GM19240 (cell line): ENCODE data around the gene ESPNL.

Source experiments
- DNase-seq: peaks from one replicate; pipeline ENCODE4 v3.0.0; 2011; ENCODE audit warnings: low spot score; ENCODE audit not compliant: insufficient read length

Gene ESPNL

GRCh38 chr2:238155761-238156694 is 55.9 kb downstream of the ESPNL start:
- DNase-seq = no peak

- no peak for DNase-seq
Measured at GRCh38 chr2:238157506-238158017, 57.4 kb downstream of the ESPNL start.

- DNase-seq = no peak
Measured at GRCh38 chr2:238158018-238158508, 57.9 kb downstream of the ESPNL start.

DNA sequence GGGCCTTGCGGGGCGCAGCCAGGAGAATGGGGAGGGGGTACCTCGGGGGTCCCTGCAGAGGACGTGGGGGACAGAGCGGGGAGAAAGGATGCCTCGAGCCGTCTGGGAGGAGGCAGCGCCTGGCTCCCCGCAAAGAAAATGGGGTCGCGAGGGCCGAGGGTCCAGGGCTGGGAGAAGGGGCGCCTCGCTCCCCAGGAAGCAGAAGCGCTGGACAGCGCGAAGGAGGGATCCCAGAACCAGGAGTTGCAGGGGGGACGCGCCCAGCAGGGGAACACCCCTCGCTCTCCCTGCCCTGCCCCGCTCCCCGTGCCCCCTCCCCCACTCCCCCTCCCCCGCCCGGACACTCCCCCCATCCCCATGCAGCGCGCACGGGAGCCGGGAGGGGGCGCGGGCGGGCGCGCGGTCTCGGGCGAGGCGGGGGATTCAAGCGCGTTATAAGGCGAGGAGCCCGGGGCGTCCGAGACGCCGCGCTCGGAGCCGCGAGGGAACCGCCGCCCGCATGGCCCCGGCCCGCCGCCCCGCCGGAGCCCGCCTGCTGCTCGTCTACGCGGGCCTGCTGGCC is 58.5 kb downstream of the ESPNL start, which contains the start of gene ERFE:
Gene ERFE, plus strand, starts transcription at position 462 of the 562 bp plus-strand sequence. Its CDS starts 38 bp downstream, at position 500.
- peak; percentile 50 for DNase-seq

- DNase-seq = no peak
Measured at GRCh38 chr2:238159071-238159539, 59.0 kb downstream of the ESPNL start.

DNA sequence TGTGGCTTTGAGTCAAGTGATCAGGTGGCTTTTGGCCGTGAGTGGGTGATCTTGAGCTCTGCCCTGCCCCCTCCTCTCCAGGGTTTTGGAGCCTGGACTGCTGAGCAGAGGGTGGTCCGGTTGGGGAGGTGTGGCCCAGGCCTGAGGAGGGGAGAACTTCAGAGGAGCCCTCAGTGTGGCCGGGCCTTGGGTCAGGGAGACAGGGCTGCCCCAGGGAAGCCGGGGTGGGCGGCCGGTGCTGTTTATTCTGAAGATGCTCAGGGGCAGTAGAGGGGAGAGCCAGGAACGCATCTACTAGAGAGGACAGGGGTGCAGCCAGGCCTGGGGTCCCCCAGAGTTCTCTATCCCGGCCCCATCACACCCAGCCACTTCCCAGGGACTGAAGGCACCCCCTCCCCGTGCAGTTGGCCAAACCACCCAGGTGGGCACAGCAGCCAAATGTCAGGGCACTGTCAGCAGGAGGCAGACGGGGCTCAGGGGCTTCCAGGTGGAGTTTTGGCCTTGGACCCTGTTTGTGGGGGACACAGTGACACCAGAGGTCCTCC is 59.6 kb downstream of the ESPNL start:
- no peak for DNase-seq

DNA sequence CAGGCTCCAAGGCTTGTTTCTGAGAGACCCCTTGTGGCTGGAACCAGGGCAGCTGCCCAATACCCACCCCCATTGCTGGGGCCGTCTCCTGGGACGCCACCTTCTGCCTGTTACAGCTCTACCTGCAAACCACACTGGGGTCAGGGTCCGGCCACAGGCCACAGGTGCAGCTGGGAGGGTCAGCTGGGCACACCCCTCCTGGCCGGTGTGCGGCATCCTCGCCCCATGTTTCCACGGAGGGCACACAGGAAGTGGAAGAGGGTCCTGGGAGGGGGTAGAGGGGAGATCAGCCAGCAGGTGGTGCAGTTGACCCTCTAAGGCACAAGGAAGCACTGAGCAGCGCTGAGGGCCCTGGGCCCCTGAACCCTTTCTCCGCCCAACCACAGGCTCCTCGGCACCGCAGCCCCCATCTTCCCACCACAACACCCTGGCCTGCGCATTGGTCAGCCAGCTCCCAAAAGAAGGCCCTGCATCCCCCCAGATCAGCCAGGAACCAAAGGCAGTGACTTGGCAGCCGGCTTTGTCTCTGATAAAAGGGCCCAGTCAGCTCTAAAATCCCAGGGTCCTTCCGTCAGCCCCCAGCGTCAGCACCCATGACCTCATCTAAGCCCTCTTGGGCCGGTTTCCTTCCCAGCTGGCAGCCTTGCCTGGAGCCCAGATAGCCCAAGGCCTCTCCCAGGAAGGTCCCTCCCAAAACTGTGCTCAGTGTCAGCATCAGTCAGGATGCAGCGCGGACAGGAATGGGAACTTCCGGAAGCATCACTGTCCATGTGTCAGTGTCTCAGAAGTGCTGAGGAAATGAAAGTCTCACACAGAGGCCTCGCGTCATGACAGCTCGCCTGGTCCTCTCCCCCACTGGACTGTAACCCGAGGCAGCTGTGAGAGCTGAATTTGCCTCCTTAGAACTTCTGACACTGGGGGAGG is 60.3 kb downstream of the ESPNL start:
- peak; percentile 55 for DNase-seq

DNA sequence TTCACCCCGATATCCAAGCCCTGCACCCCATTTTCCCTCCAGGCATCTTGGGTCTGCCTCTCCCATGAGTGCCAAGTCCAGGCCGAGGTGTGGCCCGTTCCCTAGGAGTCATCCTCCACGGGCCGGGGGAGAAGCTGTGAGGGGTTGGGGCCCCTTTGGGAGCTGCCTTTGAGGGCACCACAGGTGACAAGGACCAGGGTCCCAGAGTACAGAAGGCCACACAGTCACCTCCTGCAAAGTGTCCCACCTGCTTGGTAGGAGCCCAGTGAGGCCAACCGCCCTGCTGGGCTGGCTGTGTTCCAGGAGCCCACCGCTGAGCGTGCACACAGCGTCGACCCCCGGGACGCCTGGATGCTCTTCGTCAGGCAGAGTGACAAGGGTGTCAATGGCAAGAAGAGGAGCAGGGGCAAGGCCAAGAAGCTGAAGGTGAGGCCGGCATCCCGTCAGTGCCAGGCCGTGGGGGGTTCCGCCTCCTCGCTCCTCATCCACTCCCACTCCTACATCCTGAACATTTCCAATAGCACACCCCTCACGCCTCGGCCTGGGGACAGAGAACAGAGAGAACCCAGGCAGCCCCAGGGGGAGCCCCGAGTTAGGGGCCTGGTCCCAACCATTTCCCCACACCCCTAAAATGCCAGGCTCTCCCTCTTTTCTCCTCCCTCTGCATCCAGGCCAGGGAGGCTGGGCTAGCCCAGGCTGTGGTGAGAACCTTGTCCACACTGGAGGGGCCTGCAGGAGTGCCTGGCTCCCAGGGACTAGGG is 61.3 kb downstream of the ESPNL start:
- no peak for DNase-seq

DNA sequence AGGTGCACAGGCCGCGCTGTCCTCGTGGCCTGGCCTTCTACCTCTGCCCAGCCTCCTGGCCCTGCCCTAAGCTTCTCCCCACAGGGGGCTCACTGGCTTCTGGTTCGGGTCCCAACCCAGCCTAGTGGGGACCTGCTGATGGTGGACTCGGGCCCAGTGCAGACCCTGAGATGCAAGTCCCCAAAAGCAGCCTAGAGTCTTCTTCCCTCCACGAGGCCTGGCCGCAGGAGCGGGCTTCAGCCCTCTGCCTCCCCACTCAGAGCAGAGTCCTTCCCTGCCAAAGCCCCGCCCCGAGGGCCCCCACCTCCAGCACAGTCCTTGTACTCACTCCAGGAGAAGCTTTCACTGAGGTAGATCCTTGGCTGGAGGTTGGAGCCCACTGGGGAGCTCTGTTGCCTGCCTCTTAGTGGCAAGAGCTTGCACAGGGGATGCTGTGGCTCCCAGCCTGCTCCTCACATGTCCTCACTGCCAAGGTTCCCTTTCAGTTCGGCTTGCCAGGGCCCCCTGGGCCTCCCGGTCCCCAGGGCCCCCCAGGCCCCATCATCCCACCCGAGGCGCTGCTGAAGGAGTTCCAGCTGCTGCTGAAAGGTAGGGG is 62.2 kb downstream of the ESPNL start:
- DNase-seq = no peak

GRCh38 chr2:238162846-238163441 is 62.8 kb downstream of the ESPNL start:
- DNase-seq = no peak

GRCh38 chr2:238163481-238164198 is 63.5 kb downstream of the ESPNL start:
- DNase-seq = no peak

DNA sequence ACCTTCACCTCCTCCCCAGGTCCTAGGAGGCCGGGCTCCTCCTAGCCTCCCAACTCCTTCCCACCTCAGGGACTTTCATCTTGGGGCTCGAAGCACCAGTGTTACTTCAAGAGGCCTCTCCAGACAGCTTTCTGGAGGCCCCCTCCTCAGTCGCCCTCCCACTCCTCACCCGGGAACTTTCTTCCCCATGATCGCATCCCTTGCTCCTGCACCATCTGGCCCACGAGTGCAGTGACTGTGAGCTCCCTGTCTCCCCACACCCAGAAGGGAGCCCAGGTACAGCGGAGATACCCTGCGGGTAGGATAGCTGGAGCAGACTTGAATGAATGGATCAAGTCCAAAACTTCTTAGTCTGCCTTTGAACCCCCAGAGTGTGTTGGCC is 64.8 kb downstream of the ESPNL start:
- no peak for DNase-seq

GRCh38 chr2:238165288-238165921 is 65.3 kb downstream of the ESPNL start:
- DNase-seq = no peak

DNA sequence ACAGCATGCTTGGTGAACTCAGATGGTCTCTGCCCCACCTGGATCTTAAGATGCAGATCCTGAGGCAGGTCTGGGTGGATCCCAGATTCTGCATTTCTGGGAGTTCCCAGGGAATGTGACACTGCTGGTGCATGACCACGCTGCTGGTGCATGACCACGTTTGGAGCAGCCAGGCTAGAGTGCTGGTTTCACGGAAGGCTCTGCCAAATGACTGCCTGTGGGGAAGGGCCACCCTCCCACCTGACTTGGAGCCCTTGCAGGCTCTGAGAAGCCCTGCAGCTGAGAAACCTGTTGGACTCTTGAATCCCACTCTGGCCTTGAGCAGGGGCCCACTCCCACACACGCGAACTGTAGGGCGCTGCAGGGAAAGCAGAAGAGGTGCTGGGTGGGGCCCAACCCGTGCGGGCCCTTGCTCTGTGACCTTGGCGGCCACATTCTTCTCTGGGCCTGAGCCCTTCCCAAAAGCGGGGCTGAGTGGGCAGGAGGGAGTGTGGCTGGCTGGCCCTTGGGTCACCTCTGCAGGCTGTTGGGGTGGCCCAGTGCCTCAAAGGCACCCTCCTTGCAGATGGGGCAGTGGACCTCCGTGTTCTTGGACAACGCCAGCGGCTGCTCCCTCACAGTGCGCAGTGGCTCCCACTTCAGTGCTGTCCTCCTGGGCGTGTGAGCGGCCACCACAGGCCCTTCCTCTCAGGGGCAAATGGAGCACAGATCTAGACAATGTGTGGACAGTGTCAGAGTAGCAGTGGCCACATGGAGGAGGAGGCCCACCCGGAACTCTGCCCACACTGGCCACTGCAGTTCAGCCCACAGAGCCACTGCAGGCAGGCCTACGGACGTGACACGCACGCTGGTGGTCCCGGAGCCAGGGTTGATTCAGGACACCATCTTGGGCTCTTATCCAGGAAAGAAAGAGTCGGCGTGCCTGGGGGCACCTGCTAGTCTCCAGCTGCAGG is 66.5 kb downstream of the ESPNL start:
- no peak for DNase-seq

- no peak for DNase-seq
Measured at GRCh38 chr2:238167344-238167715, 67.2 kb downstream of the ESPNL start.

DNA sequence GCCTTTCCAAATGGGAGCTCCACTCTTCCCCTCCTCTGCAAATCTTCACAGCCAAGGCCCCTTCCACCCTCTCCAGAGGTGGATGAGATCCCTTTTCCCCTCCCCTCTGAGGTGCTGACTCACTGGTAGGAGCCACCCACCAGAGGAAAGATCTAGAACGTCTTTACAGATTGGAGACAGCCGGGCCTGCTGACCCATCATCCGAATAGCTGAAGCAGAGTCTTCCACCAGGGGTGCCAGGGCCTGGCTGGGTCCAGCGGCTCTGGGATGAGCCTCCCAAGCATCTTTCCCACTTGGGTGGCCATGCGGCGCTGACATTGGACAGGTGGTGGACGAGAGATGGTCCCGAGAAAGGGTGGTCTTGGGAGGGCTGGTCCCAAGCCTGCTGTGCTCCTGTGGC is 67.6 kb downstream of the ESPNL start:
- DNase-seq = no peak
